Testis (tissue), 3 donors: ENCODE data around the gene SHISA2. TPM values are rescaled to one million over a fixed set of nuclear protein-coding genes. Genes with fewer than 3 reads are reported as not detected.
A peak's percentile ranks its signal among the peaks of the same experiment; 100 is the strongest.

Experiments used
- DNase-seq: peaks from one replicate; pipeline ENCODE4 v3.0.0-alpha.2; 2019
- H3K27ac ChIP-seq, 2 donors: fragments of 200-600 bp; sonication (generic); one replicate each; pipeline ENCODE4 v1.5.1; 2019
- H3K27me3 ChIP-seq: fragments of 200-600 bp; sonication (generic); one replicate; pipeline ENCODE4 v1.5.1; 2019
- H3K36me3 ChIP-seq: fragments of 200-600 bp; sonication (generic); one replicate; pipeline ENCODE4 v1.5.1; 2017; ENCODE audit warnings: low read depth; ENCODE audit errors: missing control alignments
- H3K4me1 ChIP-seq: fragments of 200-600 bp; sonication (generic); one replicate; pipeline ENCODE4 v1.5.1; 2019
- H3K4me3 ChIP-seq, 2 donors: fragments of 200-600 bp; sonication (generic); one replicate each; pipeline ENCODE4 v1.5.1; 2017 to 2019
- H3K9me3 ChIP-seq: fragments of 200-600 bp; sonication (generic); one replicate; pipeline ENCODE4 v1.5.1; 2017
- CTCF ChIP-seq, 3 experiments: fragments of 450-650 bp in 2 of 3; fragments of 200-600 bp in 1 of 3; sonication (generic) in 1 of 3; IDR thresholded peaks; one replicate each; pipeline ENCODE4 v1.5.1; 2016 to 2019; ENCODE audit warnings: antibody characterized with exemption in 3 of 3, mild to moderate bottlenecking in 2 of 3, moderate library complexity in 1 of 3
- POLR2A ChIP-seq: fragments of 450-650 bp; IDR thresholded peaks from one replicate; pipeline ENCODE4 v1.6.1; 2017; ENCODE audit warnings: antibody characterized with exemption, mild to moderate bottlenecking, moderate library complexity
- WGBS, 2 donors: methylation state at CpG; one replicate each; pipeline ENCODE4 v1.1.5; 2018; 5-methylcytosine and 5-hydroxymethylcytosine counted together
- intact Hi-C: fragments of 100-400 bp; cut with DNase I; formaldehyde crosslinking; loops from one replicate; pipeline ENCODE4 v1.15.1; 2023; ENCODE audit warnings: low total_unique reads
- polyA plus RNA-seq: library from polyadenylated mRNA; stranded (reverse); fragments of 350-450 nt; fragmentation: Illumina TruSeq; extraction: RNeasy Lipid Tissue Mini Kit (QIAGEN cat#74804); gene quantifications from one replicate; pipeline ENCODE4 v1.2.3, GENCODE V29; 2014; ENCODE audit warnings: low read depth, low replicate concordance; ENCODE audit not compliant: insufficient read depth
- total RNA-seq, 2 donors: library from RNA; depleted of rRNA; stranded (reverse); fragments of >200 nt; gene quantifications; one replicate each; pipeline ENCODE4 v1.2.3, GENCODE V29; 2016

SHISA2 gene
- total and polyA plus RNA-seq, 3 donors from 2014 or later: 2.7 to 20.6 (median 8.2) TPM

- H3K36me3 ChIP-seq: no peaks in the 10 kb centered on the region
- no peaks in the 10 kb centered on the region for H3K27me3 ChIP-seq
- H3K27ac ChIP-seq: no peak overlapping the region
- intact Hi-C loops: loop anchor here (5.0 kb wide), 1 partner anchor 478 kb away; no protein-coding TSS in a partner anchor
- H3K4me3 ChIP-seq: no peak overlapping the region
- no peak for DNase-seq
- TF ChIP-seq POLR2A (no peak), CTCF (IDR thresholded peaks at IDR 0.05) (no peak)
- H3K4me1 ChIP-seq: no peaks in the 10 kb centered on the region
- H3K9me3 ChIP-seq: no peaks in the 10 kb centered on the region
These were observed 3.1 kb upstream of the SHISA2 start for GRCh38 chr13:26054896-26055295.

- Histone ChIP-seq H3K27me3 (no peaks in the 10 kb centered on the region), H3K4me3 (no peak overlapping the region), H3K4me1 (no peaks in the 10 kb centered on the region), H3K36me3 (no peaks in the 10 kb centered on the region), H3K27ac (no peak overlapping the region), H3K9me3 (no peaks in the 10 kb centered on the region)
- no peak for DNase-seq
- no peak for TF ChIP-seq POLR2A
- TF ChIP-seq CTCF (IDR thresholded peaks at IDR 0.05): no peak
- intact Hi-C loops: loop anchor here (5.0 kb wide), 1 partner anchor 476 kb away; no protein-coding TSS in a partner anchor
- 85 to 91% methylated on average over 6 of the region's 6 CpGs for WGBS, 2 donors
These were observed 1.7 kb upstream of the SHISA2 start for GRCh38 chr13:26053418-26053980.

- Histone ChIP-seq H3K4me1 (no peaks in the 10 kb centered on the region), H3K27ac (no peak overlapping the region), H3K27me3 (no peaks in the 10 kb centered on the region), H3K36me3 (no peaks in the 10 kb centered on the region), H3K9me3 (no peaks in the 10 kb centered on the region), H3K4me3 (peak overlapping the region; percentile 52 to 64)
- intact Hi-C loops: loop anchor here (5.0 kb wide), 1 partner anchor 475 kb away; no protein-coding TSS in a partner anchor
- TF ChIP-seq POLR2A (no peak), CTCF (IDR thresholded peaks at IDR 0.05) (no peak)
- DNase-seq: no peak
- WGBS, 2 donors: 37 to 55% methylated on average over 10 of the region's 10 CpGs
These were observed 521 bp upstream of the SHISA2 start for GRCh38 chr13:26052337-26052736.

- no peak for TF ChIP-seq POLR2A
- no peak for TF ChIP-seq CTCF (IDR thresholded peaks at IDR 0.05)
- intact Hi-C loops: loop anchor here (5.0 kb wide), 1 partner anchor 474 kb away; no protein-coding TSS in a partner anchor
- Histone ChIP-seq H3K36me3 (no peaks in the 10 kb centered on the region), H3K27ac (peak overlapping the region in 1 of 2 donors; percentile 66), H3K4me1 (no peaks in the 10 kb centered on the region), H3K9me3 (no peaks in the 10 kb centered on the region), H3K27me3 (no peaks in the 10 kb centered on the region), H3K4me3 (peak overlapping the region; percentile 52 to 64)
- DNase-seq: no peak
- WGBS, 2 donors: 1% methylated on average over 32 of the region's 45 CpGs; no CpG with 5 or more reads in 1 of the 2 donors
These were observed 572 bp downstream of the SHISA2 start for GRCh38 chr13:26051231-26051656.
